Thyroid gland (tissue), 4 donors: ENCODE results near the gene GPR107. TPM values are rescaled to one million over a fixed set of nuclear protein-coding genes. Genes with fewer than 3 reads are reported as not detected.

Source experiments
- DNase-seq, 2 donors: peaks; one replicate each; pipeline ENCODE4 v3.0.0-alpha.2; 2019
- H3K27ac ChIP-seq, 3 donors: fragments of 200-600 bp; sonication (generic); 1 replicate in 2 of 3; 2 replicates in 1 of 3; pipeline ENCODE4 v1.5.1; 2016 to 2019; ENCODE audit warnings: mild to moderate bottlenecking in 1 of 3, moderate library complexity in 1 of 3
- H3K27me3 ChIP-seq: fragments of 200-600 bp; sonication (generic); one replicate; pipeline ENCODE4 v1.5.1; 2019
- H3K36me3 ChIP-seq, 2 donors: fragments of 200-600 bp; sonication (generic); one replicate each; pipeline ENCODE4 v1.5.1; 2016 to 2019
- H3K4me1 ChIP-seq, 2 donors: fragments of 200-600 bp; sonication (generic); one replicate each; pipeline ENCODE4 v1.5.1; 2017 to 2019
- H3K4me3 ChIP-seq, 3 donors: fragments of 200-600 bp; sonication (generic); replicated peaks in 1 of 3; 1 replicate in 2 of 3; 2 replicates in 1 of 3; pipeline ENCODE4 v1.5.1; 2016; ENCODE audit warnings: mild to moderate bottlenecking in 1 of 3
- H3K9me3 ChIP-seq: fragments of 200-600 bp; sonication (generic); one replicate; pipeline ENCODE4 v1.5.1; 2017
- CTCF ChIP-seq, 6 experiments: fragments of 200-600 bp in 3 of 6; fragments of 450-650 bp in 3 of 6; sonication (generic) in 3 of 6; IDR thresholded peaks; one replicate each; pipeline ENCODE4 v1.5.1; 2016 to 2019; ENCODE audit warnings: antibody characterized with exemption in 6 of 6, mild to moderate bottlenecking in 2 of 6, inconsistent platforms in 1 of 6, moderate library complexity in 1 of 6
- POLR2A ChIP-seq, 2 donors: fragments of 450-650 bp; IDR thresholded peaks; one replicate each; pipeline ENCODE4 v1.6.1; 2017; ENCODE audit warnings: antibody characterized with exemption in 2 of 2, mild to moderate bottlenecking in 2 of 2, moderate library complexity in 1 of 2
- WGBS, 2 donors: methylation state at CpG; one replicate each; pipeline ENCODE4 v1.1.5; 2017; 5-methylcytosine and 5-hydroxymethylcytosine counted together
- intact Hi-C: fragments of 100-400 bp; cut with DNase I; formaldehyde crosslinking; loops from one replicate; pipeline ENCODE4 v1.15.1; 2023
- total RNA-seq, 4 donors: library from RNA; depleted of rRNA; stranded (reverse); fragments of >200 nt; gene quantifications; one replicate each; pipeline ENCODE4 v1.2.3, GENCODE V29; 2016

GPR107 gene
- total RNA-seq, 4 donors from 2014 or later, result 43.5 to 65.6 (median 58.7) TPM

- no peaks in the 10 kb centered on the region for H3K27me3 ChIP-seq
- peak overlapping the region; percentile 23 to 42 (median 32) for H3K27ac ChIP-seq
- peaks cover 21 to 30% of the 10 kb centered on the region in 2 donors for H3K36me3 ChIP-seq
- peaks cover 15 to 19% of the 10 kb centered on the region in 2 donors for H3K4me1 ChIP-seq
- no peak for TF ChIP-seq CTCF (IDR thresholded peaks at IDR 0.05)
- no peak for TF ChIP-seq POLR2A (IDR thresholded peaks at IDR 0.05)
- H3K9me3 ChIP-seq, result no peaks in the 10 kb centered on the region
- WGBS, 2 donors, result 90 to 91% methylated on average over 22 of the region's 22 CpGs
- intact Hi-C loops, result no loop called here
- H3K4me3 ChIP-seq, result no peak overlapping the region
- DNase-seq, result no peak
Measured at GRCh38 chr9:130129432-130130061, 75.8 kb downstream of the GPR107 start.

- Histone ChIP-seq H3K9me3 (no peaks in the 10 kb centered on the region), H3K4me3 (no peak overlapping the region), H3K27ac (no peak overlapping the region), H3K27me3 (no peaks in the 10 kb centered on the region), H3K36me3 (peaks cover 27 to 30% of the 10 kb centered on the region in 2 donors), H3K4me1 (peaks cover 2 to 10% of the 10 kb centered on the region in 2 donors)
- intact Hi-C loops, result no loop called here
- DNase-seq, result no peak
- 92 to 93% methylated on average over 7 of the region's 7 CpGs for WGBS, 2 donors
- TF ChIP-seq POLR2A (IDR thresholded peaks at IDR 0.05), result no peak
- no peak for TF ChIP-seq CTCF (IDR thresholded peaks at IDR 0.05)
Measured at GRCh38 chr9:130132746-130133145, 79.0 kb downstream of the GPR107 start.

GRCh38 chr9:130137081-130137640 lies 83.5 kb downstream of the GPR107 start:
- intact Hi-C loops, result no loop called here
- no peak overlapping the region for H3K4me3 ChIP-seq
- WGBS, 2 donors, result 93 to 98% methylated on average over 15 of the region's 15 CpGs
- no peak for DNase-seq
- H3K27ac ChIP-seq, result peak overlapping the region in 2 of 3 donors; percentile 26 to 71
- no peaks in the 10 kb centered on the region for H3K27me3 ChIP-seq
- peaks cover 17 to 25% of the 10 kb centered on the region in 2 donors for H3K4me1 ChIP-seq
- H3K36me3 ChIP-seq, result peaks cover 0 to 6% of the 10 kb centered on the region in 2 donors
- H3K9me3 ChIP-seq, result no peaks in the 10 kb centered on the region
- TF ChIP-seq POLR2A (IDR thresholded peaks at IDR 0.05) (no peak), CTCF (IDR thresholded peaks at IDR 0.05) (no peak)

GRCh38 chr9:130137641-130138081 lies 84.0 kb downstream of the GPR107 start:
- intact Hi-C loops, result no loop called here
- peaks cover 17 to 25% of the 10 kb centered on the region in 2 donors for H3K4me1 ChIP-seq
- WGBS, 2 donors, result 58 to 69% methylated on average over 11 of the region's 11 CpGs

More at GRCh38 chr9:130137641-130138081, 84.0 kb downstream of the GPR107 start:
- Histone ChIP-seq H3K27ac (peak overlapping the region in 2 of 3 donors; percentile 26 to 71), H3K4me3 (no peak overlapping the region), H3K27me3 (no peaks in the 10 kb centered on the region), H3K36me3 (peaks cover 0 to 6% of the 10 kb centered on the region in 2 donors), H3K9me3 (no peaks in the 10 kb centered on the region)
- DNase-seq, result no peak
- TF ChIP-seq CTCF (IDR thresholded peaks at IDR 0.05), result no peak
- TF ChIP-seq POLR2A (IDR thresholded peaks at IDR 0.05), result no peak
